Bronchial epithelial cell (primary cell): ENCODE data around the gene GSG1L. TPM values are rescaled to one million over a fixed set of nuclear protein-coding genes. Genes with fewer than 3 reads are reported as not detected.
"Not testable (repeated sequence)": the region's sequence is repeated elsewhere in the genome, so short reads cannot be mapped to it uniquely, and the experiment has no call there.

Source experiments
- DNase-seq: peaks from one replicate; pipeline ENCODE4 v3.0.0-alpha.2; 2010; ENCODE audit warnings: low read depth
- FAIRE-seq: peaks from 2 replicates; lab custom pipeline; 2011; peaks lifted over from hg19 to GRCh38; lab: Jason Lieb, UNC
- H3K27me3 ChIP-seq: 2 replicates; pipeline ENCODE4 v1.5.1; 2011; ENCODE audit warnings: low read length; ENCODE audit not compliant: control insufficient read depth, insufficient read depth
- H3K36me3 ChIP-seq: 2 replicates; pipeline ENCODE4 v1.5.1; 2011; ENCODE audit warnings: low read length; ENCODE audit not compliant: control insufficient read depth, insufficient read depth
- H3K4me3 ChIP-seq: 2 replicates; pipeline ENCODE4 v1.5.1; 2011; ENCODE audit warnings: mild to moderate bottlenecking, low read depth, low read length, control low read depth
- CTCF ChIP-seq: IDR thresholded peaks from 2 replicates; pipeline ENCODE4 v1.5.1; 2011; ENCODE audit warnings: mild to moderate bottlenecking, moderate library complexity, low read length, control low read depth, inconsistent platforms; ENCODE audit not compliant: insufficient read depth, severe bottlenecking
- total RNA-seq: library from RNA; depleted of rRNA; stranded (reverse); fragments of >200 nt; gene quantifications from 2 replicates; pipeline ENCODE4 v1.2.1, GENCODE V29; 2014

Gene GSG1L
- total RNA-seq, 1 donor from 2014 or later = not detected

GRCh38 chr16:27980919-27981700 is 82.4 kb downstream of the GSG1L start:
- Histone ChIP-seq H3K27me3 (no peaks in the 10 kb centered on the region), H3K36me3 (no peaks in the 10 kb centered on the region), H3K4me3 (no peak overlapping the region)
- no peak for TF ChIP-seq CTCF
- no peak for DNase-seq
- FAIRE-seq = no peak

GRCh38 chr16:27980076-27980775 is 83.3 kb downstream of the GSG1L start:
- FAIRE-seq = no peak
- no peak for DNase-seq

GRCh38 chr16:27979668-27980067 is 83.8 kb downstream of the GSG1L start:
- H3K27me3 ChIP-seq, H3K36me3 ChIP-seq, DNase-seq, FAIRE-seq, H3K4me3 ChIP-seq: not testable (repeated sequence)

More at GRCh38 chr16:27980076-27980775, 83.3 kb downstream of the GSG1L start:
- TF ChIP-seq CTCF = no peak
- H3K4me3 ChIP-seq = no peak overlapping the region
- H3K36me3 ChIP-seq = no peaks in the 10 kb centered on the region
- H3K27me3 ChIP-seq = no peaks in the 10 kb centered on the region

DNA sequence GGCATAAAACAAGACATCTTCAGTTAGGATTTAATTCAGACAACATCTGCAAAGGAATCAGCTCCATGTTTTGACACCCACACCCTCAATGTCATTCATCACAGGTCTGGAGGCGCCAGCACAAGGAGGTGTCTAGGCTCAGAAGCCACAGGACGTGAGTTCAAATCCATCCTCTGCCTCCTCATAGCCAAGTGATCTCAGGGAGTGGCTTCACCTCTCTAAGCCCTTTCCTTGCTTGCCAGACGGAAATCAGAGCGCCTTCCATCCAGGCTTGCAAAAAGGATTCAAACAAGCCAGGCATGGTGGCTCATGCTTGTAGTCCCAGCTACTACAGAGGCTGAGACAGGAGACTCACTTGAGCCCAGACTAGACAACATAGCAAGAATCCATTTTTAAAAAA is 84.6 kb downstream of the GSG1L start:
- DNase-seq = no peak
- H3K36me3 ChIP-seq = no peaks in the 10 kb centered on the region
- H3K27me3 ChIP-seq = no peaks in the 10 kb centered on the region
- no peak for FAIRE-seq
- no peak overlapping the region for H3K4me3 ChIP-seq
- no peak for TF ChIP-seq CTCF

- no peaks in the 10 kb centered on the region for H3K27me3 ChIP-seq
- no peaks in the 10 kb centered on the region for H3K36me3 ChIP-seq
- DNase-seq (no peak), FAIRE-seq (no peak)
- H3K4me3 ChIP-seq = no peak overlapping the region
- no peak for TF ChIP-seq CTCF
Measured at GRCh38 chr16:27977966-27978365, 85.5 kb downstream of the GSG1L start.

GRCh38 chr16:27976990-27977389 is 86.5 kb downstream of the GSG1L start:
- Histone ChIP-seq H3K27me3 (no peaks in the 10 kb centered on the region), H3K4me3 (no peak overlapping the region), H3K36me3 (no peaks in the 10 kb centered on the region)
- no peak for DNase-seq
- FAIRE-seq = no peak
- TF ChIP-seq CTCF = no peak
